SK-N-SH (cell line): ENCODE results near the gene ARAP2. TPM values are rescaled to one million over a fixed set of nuclear protein-coding genes. Genes with fewer than 3 reads are reported as not detected.

Experiments
- CTCF ChIA-PET: fragments of 300-600, 350-600 bp; formaldehyde crosslinking; extraction: SDS; loops from one replicate; lab custom pipeline; 2021; lab: Yijun Ruan, JAX
- POLR2A ChIA-PET: fragments of 350-600 bp; sonication (Branson Sonifier 250); formaldehyde crosslinking; extraction: SDS; loops from one replicate; lab custom pipeline; 2020; ENCODE audit warnings: antibody characterized with exemption, inconsistent platforms; lab: Yijun Ruan, JAX
- DNase-seq: peaks from one replicate; pipeline ENCODE4 v3.0.0; 2012
- H2AFZ ChIP-seq: fragments of 200-600 bp; sonication (generic); 2 replicates; pipeline ENCODE4 v1.8.1; 2016; ENCODE audit warnings: antibody characterized with exemption, mild to moderate bottlenecking, low read depth
- H3F3A ChIP-seq: fragments of 200-600 bp; sonication (generic); replicated peaks from 2 replicates; pipeline ENCODE3; 2016; ENCODE audit warnings: antibody characterized with exemption, mild to moderate bottlenecking; ENCODE audit not compliant: insufficient read depth
- H3K27ac ChIP-seq, 2 experiments: fragments of 200-500 bp in 1 of 2; fragments of 200-600 bp in 1 of 2; sonication (Bioruptor generic) in 1 of 2; sonication (generic), shearing (Covaris generic) in 1 of 2; 2 replicates each; pipeline versions ENCODE4 v1.5.1 to v1.6.1; 2014 to 2016; ENCODE audit warnings: low read depth in 2 of 2, inconsistent platforms in 1 of 2, low read length in 1 of 2, mild to moderate bottlenecking in 1 of 2, mixed read lengths in 1 of 2
- H3K27me3 ChIP-seq: fragments of 200-600 bp; sonication (generic), shearing (Covaris generic); 2 replicates; pipeline ENCODE4 v1.6.1; 2016; ENCODE audit warnings: mixed run types; ENCODE audit not compliant: insufficient read depth
- H3K36me3 ChIP-seq, 2 experiments: fragments of 200-500 bp in 1 of 2; fragments of 200-600 bp in 1 of 2; sonication (Bioruptor generic) in 1 of 2; sonication (generic) in 1 of 2; replicated peaks in 1 of 2; 2 replicates each; pipeline versions ENCODE3 to v1.5.1; 2014 to 2016; ENCODE audit warnings: low read length in 1 of 2, mild to moderate bottlenecking in 1 of 2; ENCODE audit not compliant: insufficient read depth in 2 of 2, control insufficient read depth in 1 of 2
- H3K4me1 ChIP-seq, 2 experiments: fragments of 200-500 bp in 1 of 2; fragments of 200-600 bp in 1 of 2; sonication (Bioruptor generic) in 1 of 2; sonication (generic), shearing (Covaris generic) in 1 of 2; 2 replicates each; pipeline versions ENCODE4 v1.5.1 to v1.6.1; 2014 to 2016; ENCODE audit warnings: low read depth in 1 of 2, low read length in 1 of 2, mixed run types in 1 of 2; ENCODE audit not compliant: insufficient read depth in 2 of 2, control insufficient read depth in 1 of 2
- H3K4me2 ChIP-seq: fragments of 200-600 bp; sonication (generic), shearing (Covaris generic); 2 replicates; pipeline ENCODE4 v1.6.1; 2017; ENCODE audit warnings: mixed run types
- H3K4me3 ChIP-seq, 2 experiments: fragments of 200-500 bp in 1 of 2; fragments of 200-600 bp in 1 of 2; sonication (Bioruptor generic) in 1 of 2; sonication (generic), shearing (Covaris generic) in 1 of 2; 2 replicates each; pipeline versions ENCODE4 v1.5.1 to v1.8.1; 2014 to 2016; ENCODE audit warnings: low read depth in 2 of 2, inconsistent platforms in 1 of 2, low read length in 1 of 2, mild to moderate bottlenecking in 1 of 2, mixed read lengths in 1 of 2, moderate library complexity in 1 of 2
- H3K79me2 ChIP-seq: fragments of 200-600 bp; sonication (generic); 2 replicates; pipeline ENCODE4 v1.8.1; 2017; ENCODE audit warnings: mild to moderate bottlenecking; ENCODE audit not compliant: insufficient read depth
- H3K9ac ChIP-seq: fragments of 200-600 bp; sonication (generic); 2 replicates; pipeline ENCODE4 v1.6.1; 2017; ENCODE audit warnings: mixed run types
- H3K9me2 ChIP-seq: fragments of 200-600 bp; sonication (generic); 2 replicates; pipeline ENCODE4 v1.6.1; 2017; ENCODE audit warnings: mixed run types
- H3K9me3 ChIP-seq: fragments of 200-600 bp; sonication (generic); 2 replicates; pipeline ENCODE4 v1.6.1; 2017; ENCODE audit warnings: mixed run types, mild to moderate bottlenecking, moderate library complexity
- H4K20me1 ChIP-seq: fragments of 200-600 bp; sonication (generic); 2 replicates; pipeline ENCODE4 v1.6.1; 2017; ENCODE audit warnings: mild to moderate bottlenecking, mixed run types; ENCODE audit not compliant: insufficient read depth
- CHD2 ChIP-seq: fragments of 150-350 bp; IDR thresholded peaks from 2 replicates; pipeline ENCODE4 v1.6.1; 2018; ENCODE audit warnings: low read length; ENCODE audit not compliant: partially characterized antibody
- ELF1 ChIP-seq: IDR thresholded peaks from 2 replicates; pipeline ENCODE4 v1.4.0; 2012
- FOXJ3 ChIP-seq: sonication (generic); formaldehyde crosslinking; IDR thresholded peaks from 2 replicates; pipeline ENCODE4 v1.5.1; 2020; ENCODE audit warnings: mild to moderate bottlenecking, missing genetic modification reagents
- FOXM1 ChIP-seq: IDR thresholded peaks from 2 replicates; pipeline ENCODE4 v1.4.0; 2012; ENCODE audit warnings: low read depth, mild to moderate bottlenecking
- GABPA ChIP-seq: IDR thresholded peaks from 2 replicates; pipeline ENCODE4 v1.4.0; 2012; ENCODE audit warnings: low read depth, mild to moderate bottlenecking
- GATA2 ChIP-seq: sonication (generic); formaldehyde crosslinking; IDR thresholded peaks from 2 replicates; pipeline ENCODE4 v1.5.0; 2020; ENCODE audit warnings: mild to moderate bottlenecking, missing genetic modification reagents
- JUND ChIP-seq: IDR thresholded peaks from 2 replicates; pipeline ENCODE4 v1.4.0; 2012
- NRF1 ChIP-seq: IDR thresholded peaks from 2 replicates; pipeline ENCODE4 v1.6.1; 2012; ENCODE audit warnings: low read depth, mild to moderate bottlenecking, low read length
- RAD21 ChIP-seq: IDR thresholded peaks from 2 replicates; pipeline ENCODE4 v1.6.1; 2012; ENCODE audit warnings: mild to moderate bottlenecking, low read length
- REST ChIP-seq: IDR thresholded peaks from 2 replicates; pipeline ENCODE4 v1.6.1; 2012; ENCODE audit warnings: mild to moderate bottlenecking, low read depth, low read length, moderate library complexity
- RFX5 ChIP-seq: IDR thresholded peaks from 2 replicates; pipeline ENCODE4 v1.6.1; 2012; ENCODE audit warnings: mild to moderate bottlenecking, improper control_type of control experiment, low read length
- WGBS: methylation state at CpG from one replicate; pipeline ENCODE4 v1.1.6; 2017; ENCODE audit warnings: low lambda C conversion rate; 5-methylcytosine and 5-hydroxymethylcytosine counted together
- polyA plus RNA-seq, 3 experiments: library from polyadenylated mRNA; depleted of rRNA; stranded (reverse); fragments of >200 nt; gene quantifications; 2 replicates each; pipeline ENCODE4 v1.2.3, GENCODE V29; 2012

Gene ARAP2
- polyA plus RNA-seq, 1 of the 3 experiments (the other 2 are of a cell fraction), result not detected

GRCh38 chr4:36192922-36193321 lies 51.4 kb downstream of the ARAP2 start:
- no peaks in the 10 kb centered on the region for H4K20me1 ChIP-seq
- H3K27me3 ChIP-seq, result peaks cover 7% of the 10 kb centered on the region; the same call in 1 of the 2 replicates
- 0% methylated on average over 1 of the region's 1 CpG for WGBS
- no peaks in the 10 kb centered on the region for H3K9me3 ChIP-seq
- H3K4me2 ChIP-seq, result no peak overlapping the region
- ChIA-PET POLR2A (no interaction called here), CTCF (no interaction called here)
- no peaks in the 10 kb centered on the region for H3K9me2 ChIP-seq
- H3K9ac ChIP-seq, result no peak overlapping the region
- no peak overlapping the region for H2AFZ ChIP-seq
- H3K4me3 ChIP-seq, result no peak overlapping the region
- no peak for TF ChIP-seq ELF1
- no peaks in the 10 kb centered on the region for H3K79me2 ChIP-seq
- H3K27ac ChIP-seq, result no peak overlapping the region
- H3K36me3 ChIP-seq, result no peaks in the 10 kb centered on the region
- DNase-seq, result no peak
- H3K4me1 ChIP-seq, result no peaks in the 10 kb centered on the region
- H3F3A ChIP-seq, result no peaks in the 10 kb centered on the region

- peaks cover 16% of the 10 kb centered on the region for H3K27me3 ChIP-seq
- H3K27ac ChIP-seq, result no peak overlapping the region
- 7% methylated on average over 3 of the region's 3 CpGs for WGBS
- H3K9me3 ChIP-seq, result no peaks in the 10 kb centered on the region
- no peaks in the 10 kb centered on the region for H3K36me3 ChIP-seq
- TF ChIP-seq RAD21 (no peak), GATA2 (no peak), JUND (no peak), FOXM1 (no peak), REST (no peak), NRF1 (no peak), CHD2 (no peak), GABPA (no peak), RFX5 (no peak), FOXJ3 (CRISPR knock-in tag) (no peak)
- POLR2A ChIA-PET, result no interaction called here
- H3K4me3 ChIP-seq, result no peak overlapping the region
- H3K79me2 ChIP-seq, result no peaks in the 10 kb centered on the region
- H4K20me1 ChIP-seq, result no peaks in the 10 kb centered on the region
- H3K9ac ChIP-seq, result no peak overlapping the region
- CTCF ChIA-PET, result no interaction called here
- H3K4me2 ChIP-seq, result no peak overlapping the region
- H3F3A ChIP-seq, result no peaks in the 10 kb centered on the region
- no peak for DNase-seq
- H3K9me2 ChIP-seq, result no peaks in the 10 kb centered on the region
- no peaks in the 10 kb centered on the region for H3K4me1 ChIP-seq
- no peak overlapping the region for H2AFZ ChIP-seq
These were observed 54.6 kb downstream of the ARAP2 start for GRCh38 chr4:36189511-36190226.
